Nephron (organoid): ENCODE measurements around the gene LMTK2.

Source experiments
- H3K27ac Mint-ChIP-seq, 3 experiments: 2 replicates each; pipeline ENCODE4 v1.8.0; 2020; ENCODE audit warnings: mixed read lengths in 3 of 3, mild to moderate bottlenecking in 2 of 3, moderate library complexity in 1 of 3
- H3K27me3 Mint-ChIP-seq: 2 replicates; pipeline ENCODE4 v1.8.0; 2021; ENCODE audit warnings: low read depth, mild to moderate bottlenecking, moderate library complexity, mixed read lengths
- H3K36me3 Mint-ChIP-seq: 2 replicates; pipeline ENCODE4 v1.8.0; 2020; ENCODE audit warnings: low read depth, mixed read lengths
- H3K4me1 Mint-ChIP-seq: 2 replicates; pipeline ENCODE4 v1.8.0; 2020; ENCODE audit warnings: mixed read lengths
- H3K4me3 Mint-ChIP-seq, 3 experiments: 2 replicates each; pipeline ENCODE4 v1.8.0; 2020; ENCODE audit warnings: mild to moderate bottlenecking in 3 of 3, mixed read lengths in 3 of 3, moderate library complexity in 2 of 3
- H3K9me3 Mint-ChIP-seq: 2 replicates; pipeline ENCODE4 v1.8.0; 2020; ENCODE audit warnings: mixed read lengths
- TF ChIP-seq, protein P1 (sequence below), 3 experiments: fragments of 200-600 bp; sonication (generic); IDR thresholded peaks; one replicate each; pipeline ENCODE4 v1.5.0; 2021; ENCODE audit warnings: antibody characterized with exemption in 3 of 3; ENCODE audit not compliant: unreplicated experiment in 3 of 3

The LMTK2 gene

DNA sequence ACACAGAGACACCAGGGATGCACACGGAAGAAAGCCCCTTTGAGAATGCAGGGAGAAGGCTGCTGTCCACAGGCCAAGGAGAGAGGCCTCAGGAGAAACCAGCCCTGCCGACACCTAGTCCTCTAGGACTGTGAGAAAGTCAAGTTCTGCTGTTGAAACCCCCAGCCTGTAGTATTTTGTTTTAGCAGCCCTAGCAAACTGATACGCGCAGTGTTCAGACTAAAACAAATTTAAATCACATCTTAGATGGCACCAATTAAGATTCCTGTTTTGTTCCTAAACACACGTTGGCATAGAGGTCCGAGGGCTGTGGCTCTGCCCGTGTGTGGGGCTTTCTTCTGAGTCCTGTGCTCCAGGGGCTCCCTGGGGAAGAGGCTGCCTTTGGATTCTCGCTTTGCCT lies 21.7 kb downstream of the LMTK2 start:
- Mint-ChIP-seq H3K9me3 (no peaks in the 10 kb centered on the region), H3K36me3 (no peaks in the 10 kb centered on the region), H3K4me3 (no peak overlapping the region), H3K27me3 (no peaks in the 10 kb centered on the region), H3K4me1 (peaks cover 8% of the 10 kb centered on the region), H3K27ac (no peak overlapping the region)
- TF ChIP-seq, protein P1, sequence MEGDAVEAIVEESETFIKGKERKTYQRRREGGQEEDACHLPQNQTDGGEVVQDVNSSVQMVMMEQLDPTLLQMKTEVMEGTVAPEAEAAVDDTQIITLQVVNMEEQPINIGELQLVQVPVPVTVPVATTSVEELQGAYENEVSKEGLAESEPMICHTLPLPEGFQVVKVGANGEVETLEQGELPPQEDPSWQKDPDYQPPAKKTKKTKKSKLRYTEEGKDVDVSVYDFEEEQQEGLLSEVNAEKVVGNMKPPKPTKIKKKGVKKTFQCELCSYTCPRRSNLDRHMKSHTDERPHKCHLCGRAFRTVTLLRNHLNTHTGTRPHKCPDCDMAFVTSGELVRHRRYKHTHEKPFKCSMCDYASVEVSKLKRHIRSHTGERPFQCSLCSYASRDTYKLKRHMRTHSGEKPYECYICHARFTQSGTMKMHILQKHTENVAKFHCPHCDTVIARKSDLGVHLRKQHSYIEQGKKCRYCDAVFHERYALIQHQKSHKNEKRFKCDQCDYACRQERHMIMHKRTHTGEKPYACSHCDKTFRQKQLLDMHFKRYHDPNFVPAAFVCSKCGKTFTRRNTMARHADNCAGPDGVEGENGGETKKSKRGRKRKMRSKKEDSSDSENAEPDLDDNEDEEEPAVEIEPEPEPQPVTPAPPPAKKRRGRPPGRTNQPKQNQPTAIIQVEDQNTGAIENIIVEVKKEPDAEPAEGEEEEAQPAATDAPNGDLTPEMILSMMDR (IDR thresholded peaks at IDR 0.05; ENCODE audit: unreplicated experiment in 3 of 3) = no peak

DNA sequence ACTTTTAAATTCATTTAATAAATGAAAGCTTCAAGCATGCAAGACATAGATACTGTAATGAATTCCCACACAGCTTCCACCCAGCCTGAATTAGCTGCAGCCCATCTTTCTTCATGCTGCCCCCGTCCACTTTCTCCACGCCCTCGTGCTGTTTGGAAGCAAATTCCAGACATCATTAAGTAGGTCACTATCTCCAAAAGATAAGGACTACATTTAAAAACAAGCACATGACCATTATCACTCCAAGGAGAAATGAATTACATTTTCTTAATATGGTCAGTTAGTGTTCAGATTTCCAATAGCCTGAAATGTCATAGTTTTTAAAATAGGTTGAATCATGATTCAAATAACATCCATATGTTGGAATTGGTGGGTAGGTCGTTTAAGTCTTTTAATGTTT lies 24.3 kb downstream of the LMTK2 start:
- no peaks in the 10 kb centered on the region for H3K36me3 Mint-ChIP-seq
- TF ChIP-seq, protein P1 (IDR thresholded peaks at IDR 0.05; ENCODE audit: unreplicated experiment in 3 of 3) = no peak
- H3K27ac Mint-ChIP-seq = peak overlapping the region in 1 of 3 experiments; percentile 15
- H3K4me1 Mint-ChIP-seq = peaks cover 11% of the 10 kb centered on the region
- no peaks in the 10 kb centered on the region for H3K9me3 Mint-ChIP-seq
- no peaks in the 10 kb centered on the region for H3K27me3 Mint-ChIP-seq
- H3K4me3 Mint-ChIP-seq = no peak overlapping the region

DNA sequence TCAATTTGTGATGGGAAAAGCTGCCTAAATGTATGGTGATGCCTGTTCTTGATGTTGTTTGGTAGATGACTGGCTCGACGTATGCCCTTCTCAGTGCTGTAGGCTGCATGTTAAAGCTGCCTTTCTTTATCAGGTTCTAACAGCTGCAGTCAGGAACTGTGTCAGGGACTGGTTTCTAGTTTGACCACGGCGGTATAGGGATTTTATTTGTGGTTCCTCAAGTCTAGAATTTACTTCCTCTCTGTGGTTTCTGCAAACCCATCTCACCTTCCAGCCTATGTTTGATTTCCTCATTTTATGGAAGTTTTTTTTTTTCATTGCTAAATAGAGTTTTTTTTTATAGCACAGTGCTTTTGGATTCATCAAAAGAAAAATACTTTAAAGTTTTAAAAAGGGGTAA lies 26.5 kb downstream of the LMTK2 start:
- Mint-ChIP-seq H3K27me3 (no peaks in the 10 kb centered on the region), H3K36me3 (peaks cover 6% of the 10 kb centered on the region), H3K4me1 (peaks cover 11% of the 10 kb centered on the region), H3K27ac (peak overlapping the region; percentile 13 to 48 (median 16)), H3K9me3 (no peaks in the 10 kb centered on the region), H3K4me3 (no peak overlapping the region)
- TF ChIP-seq, protein P1 (IDR thresholded peaks at IDR 0.05; ENCODE audit: unreplicated experiment in 3 of 3) = no peak

DNA sequence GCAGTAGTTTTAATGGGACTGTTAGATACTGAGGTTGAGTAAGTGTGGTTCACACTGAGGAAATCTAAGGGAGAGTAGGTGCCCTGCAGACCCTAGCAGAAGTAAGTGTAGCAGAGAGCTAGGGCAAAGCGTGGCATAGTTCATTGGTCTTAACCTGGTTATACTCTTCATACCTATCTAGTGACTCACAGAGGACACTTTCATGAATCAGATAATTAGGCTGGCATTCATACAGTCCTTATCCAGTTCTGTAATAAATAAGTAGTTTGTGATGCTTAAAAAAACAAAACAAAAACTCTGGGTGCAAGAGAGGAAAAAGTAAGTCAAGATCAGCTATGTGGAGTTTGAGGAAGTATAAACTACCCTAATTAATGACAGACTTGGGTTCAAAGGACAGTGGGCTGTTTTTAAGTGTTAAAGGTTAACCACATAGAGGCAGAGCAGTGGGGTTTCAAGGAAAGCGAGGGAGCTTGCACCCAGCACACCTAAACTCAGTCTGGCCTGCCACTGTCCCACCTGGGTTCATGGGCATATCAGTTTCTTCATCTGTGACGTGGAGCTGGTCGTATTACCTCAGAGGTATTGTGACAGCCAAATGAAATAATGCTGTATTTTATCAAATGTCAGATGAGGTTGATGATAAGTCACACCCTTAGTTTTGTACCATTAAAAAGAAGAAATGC lies 27.1 kb downstream of the LMTK2 start:
- Mint-ChIP-seq H3K4me3 (no peak overlapping the region), H3K4me1 (peaks cover 11% of the 10 kb centered on the region), H3K27me3 (no peaks in the 10 kb centered on the region), H3K27ac (peak overlapping the region in 2 of 3 experiments; percentile 13 to 48), H3K36me3 (peaks cover 6% of the 10 kb centered on the region), H3K9me3 (no peaks in the 10 kb centered on the region)
- TF ChIP-seq, protein P1 (IDR thresholded peaks at IDR 0.05; ENCODE audit: unreplicated experiment in 3 of 3) = no peak

DNA sequence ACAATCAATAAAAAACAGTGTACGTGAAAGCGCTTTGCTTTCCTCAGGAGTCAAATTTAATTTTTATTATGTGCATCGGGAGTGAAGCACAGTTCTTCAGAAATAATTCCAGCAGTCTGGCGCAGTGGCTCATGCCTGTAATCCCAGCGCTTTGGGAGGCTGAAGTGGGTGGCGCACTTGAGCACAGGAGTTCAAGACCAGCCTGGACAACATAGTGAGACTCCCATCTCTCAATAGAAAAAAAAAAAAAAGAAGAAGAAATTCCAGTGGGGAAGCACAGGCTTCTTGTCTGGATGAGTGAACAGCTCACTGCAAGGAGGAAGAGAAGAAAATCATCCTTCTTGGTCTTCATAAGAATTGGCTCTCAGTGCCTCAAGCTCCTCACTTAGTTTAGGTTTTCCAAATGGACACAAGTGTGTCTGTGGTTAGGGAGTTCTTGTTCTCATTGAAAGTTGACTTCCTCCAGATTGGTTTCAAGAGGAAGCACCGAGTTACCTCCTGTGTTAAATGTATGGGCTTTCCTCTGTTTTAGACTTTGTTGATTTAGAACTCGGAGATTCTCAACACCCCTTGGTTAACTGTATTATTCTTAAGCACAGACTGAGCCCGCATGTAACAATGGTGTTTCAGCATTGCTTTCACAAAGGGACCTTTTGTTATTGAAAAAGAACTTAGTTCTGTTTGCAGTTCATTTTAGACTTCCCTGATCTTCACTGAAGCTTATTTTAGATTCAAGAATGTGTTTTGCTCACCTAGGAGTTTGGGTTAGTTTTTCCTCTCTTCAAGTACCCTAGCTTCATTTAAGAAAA lies 28.0 kb downstream of the LMTK2 start:
- Mint-ChIP-seq H3K36me3 (peaks cover 12% of the 10 kb centered on the region), H3K27ac (peak overlapping the region in 1 of 3 experiments; percentile 48)

More for the DNA sequence above, 28.0 kb downstream of the LMTK2 start:
- TF ChIP-seq, protein P1 (IDR thresholded peaks at IDR 0.05; ENCODE audit: unreplicated experiment in 3 of 3) = no peak
- Mint-ChIP-seq H3K4me1 (peaks cover 11% of the 10 kb centered on the region), H3K9me3 (no peaks in the 10 kb centered on the region), H3K27me3 (no peaks in the 10 kb centered on the region), H3K4me3 (no peak overlapping the region)
